Stimulated activated CD4-positive, alpha-beta T cell treated with anti-CD3 and anti-CD28 coated beads, Interleukin-2, amount 100 ng/mL, for 4 hours (primary cell): ENCODE results near the gene CLCA4.

Source experiments
- DNase-seq: peaks from one replicate; pipeline ENCODE4 v3.0.0-alpha.2; 2020; ENCODE audit warnings: low read depth

The CLCA4 gene

GRCh38 chr1:86616871-86617270 is 70.0 kb downstream of the CLCA4 start:
- no peak for DNase-seq

DNA sequence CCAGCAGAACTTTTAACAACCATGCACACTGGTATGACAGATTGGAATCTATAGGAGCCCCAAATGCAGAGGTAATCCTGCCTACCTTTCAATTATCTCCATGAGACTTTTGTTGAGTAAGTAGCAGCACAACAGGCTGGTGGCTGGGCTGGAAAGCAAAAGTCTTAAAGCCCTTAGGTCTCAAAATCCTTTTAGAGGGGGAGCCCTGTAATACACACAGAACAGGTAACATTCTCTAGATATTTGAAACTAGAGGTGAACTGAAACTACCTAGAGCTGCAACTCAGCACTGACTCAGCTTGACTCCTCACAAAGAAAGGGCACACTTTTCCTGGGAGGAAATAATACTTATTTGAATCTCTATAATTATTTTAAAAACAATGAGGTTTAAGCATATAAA is 71.5 kb downstream of the CLCA4 start:
- DNase-seq: no peak

DNA sequence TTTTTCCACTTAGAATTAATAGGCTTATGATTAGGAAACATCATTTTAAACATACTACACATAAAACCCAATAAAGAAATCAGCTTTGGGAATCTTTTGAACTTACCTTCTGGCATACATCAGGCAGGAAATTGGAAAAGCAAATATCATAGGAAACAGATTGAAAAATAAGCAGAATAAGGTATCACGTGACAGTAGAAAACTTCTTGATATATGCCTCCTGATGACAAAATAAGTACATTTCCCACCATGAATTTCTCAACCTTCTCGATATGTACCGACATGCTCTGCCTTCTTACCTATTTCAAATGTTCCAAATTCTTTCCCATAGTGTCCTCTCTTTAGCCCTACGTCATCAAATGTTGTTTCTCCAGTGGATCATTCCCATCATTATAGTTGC is 72.4 kb downstream of the CLCA4 start:
- no peak for DNase-seq

GRCh38 chr1:86621286-86621685 is 74.4 kb downstream of the CLCA4 start:
- DNase-seq: no peak
